ENCODE data around the gene DHRS7B. TPM values are rescaled to one million over a fixed set of nuclear protein-coding genes. Genes with fewer than 3 reads are reported as not detected.

DHRS7B gene
- total and polyA plus RNA-seq, 9 of the 15 experiments (the other 6 are each of a cell fraction or from before 2014, with no cell fraction given), result 8.0 to 30.7 (median 14.8) TPM

DNA sequence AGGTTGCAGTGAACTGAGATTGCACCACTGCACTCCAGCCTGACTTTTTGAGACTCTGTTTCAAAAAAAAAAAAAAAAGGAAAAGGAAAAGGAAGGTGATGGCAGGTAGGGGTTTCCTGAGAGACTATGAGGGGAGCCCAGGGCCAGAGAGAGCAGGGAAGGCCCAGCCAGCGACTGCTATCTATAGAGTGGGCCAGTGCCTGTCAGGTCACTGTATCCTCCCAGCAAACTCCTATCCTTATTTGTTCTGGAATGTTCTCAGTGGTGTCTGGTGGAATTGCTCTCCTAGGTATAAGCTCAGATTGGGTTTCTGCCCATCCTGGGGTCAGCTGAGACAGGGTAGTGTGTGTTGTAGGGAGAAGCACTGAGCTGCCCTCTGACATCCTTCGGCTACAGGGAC lies 102.1 kb downstream of the DHRS7B start:
- H3K4me1 ChIP-seq (replicated peaks in 1 of 2; ENCODE audit: control insufficient read depth in 2 of 2, insufficient read depth in 2 of 2, low read length in 2 of 2), result no peaks in the 10 kb centered on the region
- no peak for TF ChIP-seq ELF4 (CRISPR knock-in tag; IDR thresholded peaks at IDR 0.05)
- TF ChIP-seq ZNF785 (CRISPR knock-in tag; IDR thresholded peaks at IDR 0.05), result no peak
- no peak for TF ChIP-seq PCBP1 (IDR thresholded peaks at IDR 0.05; ENCODE audit: low read depth, low read length, poor library complexity, severe bottlenecking)
- TF ChIP-seq, protein P1, sequence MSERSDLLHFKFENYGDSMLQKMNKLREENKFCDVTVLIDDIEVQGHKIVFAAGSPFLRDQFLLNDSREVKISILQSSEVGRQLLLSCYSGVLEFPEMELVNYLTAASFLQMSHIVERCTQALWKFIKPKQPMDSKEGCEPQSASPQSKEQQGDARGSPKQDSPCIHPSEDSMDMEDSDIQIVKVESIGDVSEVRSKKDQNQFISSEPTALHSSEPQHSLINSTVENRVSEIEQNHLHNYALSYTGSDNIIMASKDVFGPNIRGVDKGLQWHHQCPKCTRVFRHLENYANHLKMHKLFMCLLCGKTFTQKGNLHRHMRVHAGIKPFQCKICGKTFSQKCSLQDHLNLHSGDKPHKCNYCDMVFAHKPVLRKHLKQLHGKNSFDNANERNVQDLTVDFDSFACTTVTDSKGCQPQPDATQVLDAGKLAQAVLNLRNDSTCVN (CRISPR knock-in tag; IDR thresholded peaks at IDR 0.05), result no peak
- no peak for TF ChIP-seq TEAD2 (tag; IDR thresholded peaks at IDR 0.05)
- no peaks in the 10 kb centered on the region for H4K20me1 ChIP-seq (replicated peaks; ENCODE audit: control insufficient read depth, insufficient read depth, low read length)
- CTCF ChIA-PET (ENCODE audit: low intra/inter-chr PET ratio), result no interaction called here
- 79% methylated on average over 2 of the region's 2 CpGs for WGBS (ENCODE audit: insufficient coverage, low coverage, missing lambda C conversion rate)
- no peaks in the 10 kb centered on the region for H3K9me1 ChIP-seq (ENCODE audit: control insufficient read depth, insufficient read depth, low read length)
- POLR2A ChIA-PET, result no interaction called here
- H2AFZ ChIP-seq (ENCODE audit: low read depth, low read length), result no peak overlapping the region
- ATAC-seq (no peak), FAIRE-seq (no peak), DNase-seq (ENCODE audit: extremely low read depth in 1 of 4, low spot score in 3 of 4) (no peak)
- BruUV-seq (replicated peaks), result no TSS peak
- H3K27me3 ChIP-seq (ENCODE audit: control insufficient read depth in 2 of 2, insufficient read depth in 2 of 2, low read length in 2 of 2), result no peaks in the 10 kb centered on the region
- no peak overlapping the region for H3K4me2 ChIP-seq (ENCODE audit: insufficient read depth, low read length)
- intact Hi-C loops (cut with micrococcal nuclease) (no loop called here), in situ Hi-C loops (cut with MboI) (no loop called here)
- no peaks in the 10 kb centered on the region for H3K9me3 ChIP-seq (replicated peaks; ENCODE audit: control insufficient read depth, insufficient read depth, low read depth, low read length)
- no peak overlapping the region for H3K4me3 ChIP-seq
- H3K36me3 ChIP-seq (ENCODE audit: control insufficient read depth, insufficient read depth, low read length), result no peaks in the 10 kb centered on the region
- no peak overlapping the region for H3K27ac ChIP-seq (ENCODE audit: extremely low read depth, low read depth, low read length)
- no peaks in the 10 kb centered on the region for H3K79me2 ChIP-seq (ENCODE audit: control insufficient read depth, insufficient read depth, low read length)
- H3K9ac ChIP-seq (ENCODE audit: insufficient read depth in 1 of 2, low read depth in 2 of 2, low read length in 2 of 2), result no peak overlapping the region

DNA sequence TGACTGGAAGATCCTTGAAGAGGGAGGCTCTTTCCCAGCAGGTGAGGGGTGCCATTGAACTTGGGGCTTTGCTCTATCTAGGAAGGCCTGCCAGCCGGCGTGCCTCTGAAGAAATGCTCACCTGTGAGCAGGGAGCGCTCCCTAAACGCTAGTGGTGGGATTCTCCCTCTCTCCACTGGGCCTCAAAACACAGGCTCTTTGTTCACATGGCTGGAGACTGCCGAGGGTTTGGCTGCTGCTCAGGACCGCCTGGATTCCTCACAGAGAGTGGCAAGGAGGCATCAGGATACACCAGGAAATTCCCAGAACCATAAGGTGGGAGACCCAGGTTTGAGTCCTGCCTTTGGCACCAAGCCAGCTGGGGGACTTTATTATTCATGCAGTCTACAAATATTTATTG lies 104.8 kb downstream of the DHRS7B start:
- TF ChIP-seq SIN3A (IDR thresholded peaks at IDR 0.05; ENCODE audit: borderline replicate concordance in 2 of 2, control insufficient read depth in 1 of 2, low read depth in 2 of 2, low read length in 2 of 2), result no peak
- peak; percentile 41; the same call in 1 of the 2 replicates for TF ChIP-seq NFIX (CRISPR knock-in tag; IDR thresholded peaks at IDR 0.05; ENCODE audit: low read depth)
- peak; percentile 79 for TF ChIP-seq NFIC (IDR thresholded peaks at IDR 0.05)
- Histone ChIP-seq H3K4me3 (no peak overlapping the region), H3K9me1 (ENCODE audit: control insufficient read depth, insufficient read depth, low read length) (no peaks in the 10 kb centered on the region), H4K20me1 (replicated peaks; ENCODE audit: control insufficient read depth, insufficient read depth, low read length) (no peaks in the 10 kb centered on the region), H3K36me3 (ENCODE audit: control insufficient read depth, insufficient read depth, low read length) (no peaks in the 10 kb centered on the region), H2AFZ (ENCODE audit: low read depth, low read length) (no peak overlapping the region), H3K9ac (ENCODE audit: insufficient read depth in 1 of 2, low read depth in 2 of 2, low read length in 2 of 2) (no peak overlapping the region), H3K9me3 (replicated peaks; ENCODE audit: control insufficient read depth, insufficient read depth, low read depth, low read length) (no peaks in the 10 kb centered on the region), H3K4me1 (replicated peaks in 1 of 2; ENCODE audit: control insufficient read depth in 2 of 2, insufficient read depth in 2 of 2, low read length in 2 of 2) (no peaks in the 10 kb centered on the region), H3K27me3 (ENCODE audit: control insufficient read depth in 2 of 2, insufficient read depth in 2 of 2, low read length in 2 of 2) (no peaks in the 10 kb centered on the region), H3K27ac (ENCODE audit: extremely low read depth, low read depth, low read length) (no peak overlapping the region), H3K79me2 (ENCODE audit: control insufficient read depth, insufficient read depth, low read length) (no peaks in the 10 kb centered on the region), H3K4me2 (ENCODE audit: insufficient read depth, low read length) (no peak overlapping the region)
- DNase-seq (ENCODE audit: extremely low read depth in 1 of 4, low spot score in 3 of 4), result no peak
- ChIA-PET CTCF (ENCODE audit: low intra/inter-chr PET ratio) (no interaction called here), POLR2A (no interaction called here)
- in situ Hi-C loops (cut with MboI), result no loop called here
- FAIRE-seq, result no peak
- ATAC-seq, result no peak
- WGBS (ENCODE audit: insufficient coverage, low coverage, missing lambda C conversion rate), result 91% methylated on average over 6 of the region's 6 CpGs
- BruUV-seq (replicated peaks), result no TSS peak
- intact Hi-C loops (cut with micrococcal nuclease), result no loop called here
